ENCODE results near the gene ANKFY1.

The ANKFY1 gene

DNA sequence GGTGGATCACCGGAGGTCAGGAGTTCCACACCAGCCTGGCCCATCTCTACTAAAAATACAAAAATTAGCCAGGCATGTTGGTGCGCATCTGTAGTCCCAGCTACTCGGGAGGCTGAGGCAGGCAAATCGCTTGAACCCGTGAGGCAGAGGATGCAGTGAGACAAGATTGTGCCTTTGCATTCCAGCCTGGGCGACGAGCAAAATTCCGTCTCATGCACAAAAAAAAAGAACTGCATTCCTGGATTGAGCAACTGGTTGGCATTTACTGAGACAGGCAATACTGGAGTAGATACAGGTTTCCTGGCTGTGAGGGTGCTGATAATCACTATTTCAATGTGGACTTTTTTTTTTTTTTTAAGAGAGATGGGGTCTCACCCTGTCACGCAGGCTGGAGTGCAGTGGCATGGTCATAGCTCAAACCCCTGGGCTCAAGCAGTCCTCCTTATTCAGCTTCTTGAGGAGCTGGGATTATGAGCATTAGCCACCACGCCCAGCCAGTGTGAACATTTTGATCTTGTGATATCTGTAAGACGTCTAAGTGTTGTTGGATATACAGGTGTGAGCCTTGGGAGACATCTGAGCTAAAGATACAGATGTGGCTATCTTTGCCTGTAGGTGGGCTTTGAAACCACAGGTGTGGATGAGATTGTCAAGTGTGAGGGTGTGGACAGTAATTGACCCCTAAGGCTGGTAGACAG is 115.0 kb downstream of the ANKFY1 start:
- H3K9ac ChIP-seq (ENCODE audit: low read length), result no peak overlapping the region
- H3K79me1 ChIP-seq (ENCODE audit: low read length), result peaks cover 2% of the 10 kb centered on the region
- H4K91ac ChIP-seq (ENCODE audit: low read depth, low read length), result peak overlapping the region; percentile 19
- H2BK12ac ChIP-seq (ENCODE audit: low read length), result no peak overlapping the region
- no peak overlapping the region for H4K12ac ChIP-seq (ENCODE audit: low read depth, low read length)
- no peak overlapping the region for H3K4me2 ChIP-seq (ENCODE audit: low read length)
- no peak overlapping the region for H3K4me3 ChIP-seq (ENCODE audit: low read depth, low read length)
- H3K27me3 ChIP-seq (ENCODE audit: insufficient read depth, low read length), result no peaks in the 10 kb centered on the region
- no peaks in the 10 kb centered on the region for H3K36me3 ChIP-seq (ENCODE audit: control insufficient read depth in 1 of 2, insufficient read depth in 2 of 2, low read length in 2 of 2)
- no CpG with 5 or more reads among the region's 11 CpGs for WGBS (ENCODE audit: extremely low coverage, insufficient coverage, insufficient read length)
- no peak overlapping the region for H3K23ac ChIP-seq (ENCODE audit: low read length)
- no peak overlapping the region for H2AK5ac ChIP-seq (ENCODE audit: low read length)
- H3K4ac ChIP-seq (ENCODE audit: low read depth, low read length), result no peak overlapping the region
- H3K9me3 ChIP-seq (ENCODE audit: insufficient read depth, low read depth, low read length), result peaks cover 1% of the 10 kb centered on the region
- H3K4me1 ChIP-seq (ENCODE audit: control insufficient read depth in 1 of 2, insufficient read depth in 2 of 2, low read length in 2 of 2), result no peaks in the 10 kb centered on the region
- H3K14ac ChIP-seq (ENCODE audit: low read length), result no peak overlapping the region
- H2BK120ac ChIP-seq (ENCODE audit: insufficient read depth, low read length, poor library complexity), result no peak overlapping the region
- peak; percentile 85 to 97 for DNase-seq
- no peak overlapping the region for H3K27ac ChIP-seq (ENCODE audit: low read depth, low read length)
- peaks cover 1% of the 10 kb centered on the region for H3K79me2 ChIP-seq (ENCODE audit: control insufficient read depth, insufficient read depth, low read length, poor library complexity)
- no peak overlapping the region for H3K18ac ChIP-seq (ENCODE audit: low read length)
- H2BK5ac ChIP-seq (ENCODE audit: low read depth, low read length, poor library complexity), result no peak overlapping the region
- no peak overlapping the region for H2AFZ ChIP-seq (ENCODE audit: insufficient read depth, low read length, poor library complexity)
- H4K8ac ChIP-seq (ENCODE audit: low read depth, low read length), result no peak overlapping the region

DNA sequence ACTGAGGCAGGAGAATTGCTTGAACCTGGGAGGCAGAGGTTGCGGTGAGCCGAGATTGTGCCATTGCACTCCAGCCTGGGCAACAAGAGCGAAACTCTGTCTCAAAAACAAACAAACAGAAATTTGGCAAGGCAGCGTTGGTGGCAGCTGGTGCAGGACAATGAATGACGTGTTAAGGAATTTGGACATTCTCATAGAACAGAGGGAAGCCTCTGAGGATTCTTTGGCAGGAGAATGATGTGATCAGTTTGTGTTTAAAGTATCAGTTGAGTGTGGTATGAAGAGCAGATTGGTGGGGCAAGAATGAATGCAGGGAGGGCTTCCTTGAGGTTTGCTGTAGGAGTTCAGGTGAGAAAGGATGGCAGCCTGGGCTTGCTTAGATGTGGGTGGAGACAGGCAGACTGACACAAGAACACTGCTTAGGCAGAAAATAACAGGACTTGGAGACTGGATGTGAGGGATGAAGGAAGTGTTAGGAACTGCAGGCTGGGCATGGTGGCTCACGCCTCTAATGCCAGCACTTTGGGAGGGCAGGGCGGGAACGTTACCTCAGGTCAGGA is 115.9 kb downstream of the ANKFY1 start:
- Histone ChIP-seq H2AK5ac (ENCODE audit: low read length) (no peak overlapping the region), H2BK120ac (ENCODE audit: insufficient read depth, low read length, poor library complexity) (no peak overlapping the region), H3K27ac (ENCODE audit: low read depth, low read length) (no peak overlapping the region), H3K4ac (ENCODE audit: low read depth, low read length) (no peak overlapping the region), H3K4me1 (ENCODE audit: control insufficient read depth in 1 of 2, insufficient read depth in 2 of 2, low read length in 2 of 2) (no peaks in the 10 kb centered on the region), H3K14ac (ENCODE audit: low read length) (no peak overlapping the region), H4K8ac (ENCODE audit: low read depth, low read length) (peak overlapping the region; percentile 32), H2BK5ac (ENCODE audit: low read depth, low read length, poor library complexity) (no peak overlapping the region), H3K4me3 (ENCODE audit: low read depth, low read length) (no peak overlapping the region), H3K18ac (ENCODE audit: low read length) (peak overlapping the region; percentile 58), H2BK12ac (ENCODE audit: low read length) (no peak overlapping the region), H4K91ac (ENCODE audit: low read depth, low read length) (no peak overlapping the region), H3K4me2 (ENCODE audit: low read length) (no peak overlapping the region), H3K23ac (ENCODE audit: low read length) (no peak overlapping the region), H3K9me3 (ENCODE audit: insufficient read depth, low read depth, low read length) (no peaks in the 10 kb centered on the region), H4K12ac (ENCODE audit: low read depth, low read length) (no peak overlapping the region), H3K79me2 (ENCODE audit: control insufficient read depth, insufficient read depth, low read length, poor library complexity) (peaks cover 3% of the 10 kb centered on the region), H3K79me1 (ENCODE audit: low read length) (peaks cover 9% of the 10 kb centered on the region), H3K36me3 (ENCODE audit: control insufficient read depth in 1 of 2, insufficient read depth in 2 of 2, low read length in 2 of 2) (no peaks in the 10 kb centered on the region), H3K27me3 (ENCODE audit: insufficient read depth, low read length) (no peaks in the 10 kb centered on the region), H3K9ac (ENCODE audit: low read length) (no peak overlapping the region), H2AFZ (ENCODE audit: insufficient read depth, low read length, poor library complexity) (no peak overlapping the region)
- peak; percentile 64 to 94 for DNase-seq
- no CpG with 5 or more reads among the region's 8 CpGs for WGBS (ENCODE audit: extremely low coverage, insufficient coverage, insufficient read length)

- H3K9me3 ChIP-seq (ENCODE audit: insufficient read depth, low read depth, low read length), result no peaks in the 10 kb centered on the region
- no peak for DNase-seq
- H3K27ac ChIP-seq (ENCODE audit: low read depth, low read length), result no peak overlapping the region
- no peak overlapping the region for H3K23ac ChIP-seq (ENCODE audit: low read length)
- peaks cover 14% of the 10 kb centered on the region for H3K79me1 ChIP-seq (ENCODE audit: low read length)
- no peak overlapping the region for H3K14ac ChIP-seq (ENCODE audit: low read length)
- no peak overlapping the region for H4K91ac ChIP-seq (ENCODE audit: low read depth, low read length)
- no peak overlapping the region for H3K18ac ChIP-seq (ENCODE audit: low read length)
- H3K27me3 ChIP-seq (ENCODE audit: insufficient read depth, low read length), result no peaks in the 10 kb centered on the region
- no peak overlapping the region for H3K4me2 ChIP-seq (ENCODE audit: low read length)
- no peak overlapping the region for H4K12ac ChIP-seq (ENCODE audit: low read depth, low read length)
- no CpG with 5 or more reads among the region's 5 CpGs for WGBS (ENCODE audit: extremely low coverage, insufficient coverage, insufficient read length)
- no peak overlapping the region for H2AK5ac ChIP-seq (ENCODE audit: low read length)
- no peak overlapping the region for H3K9ac ChIP-seq (ENCODE audit: low read length)
- H4K8ac ChIP-seq (ENCODE audit: low read depth, low read length), result no peak overlapping the region
- H2BK120ac ChIP-seq (ENCODE audit: insufficient read depth, low read length, poor library complexity), result no peak overlapping the region
- no peak overlapping the region for H3K4me3 ChIP-seq (ENCODE audit: low read depth, low read length)
- peaks cover 0 to 2% of the 10 kb centered on the region in 2 experiments for H3K4me1 ChIP-seq (ENCODE audit: control insufficient read depth in 1 of 2, insufficient read depth in 2 of 2, low read length in 2 of 2)
- H3K4ac ChIP-seq (ENCODE audit: low read depth, low read length), result no peak overlapping the region
- no peak overlapping the region for H2AFZ ChIP-seq (ENCODE audit: insufficient read depth, low read length, poor library complexity)
- H2BK12ac ChIP-seq (ENCODE audit: low read length), result no peak overlapping the region
- H3K79me2 ChIP-seq (ENCODE audit: control insufficient read depth, insufficient read depth, low read length, poor library complexity), result peaks cover 10% of the 10 kb centered on the region
- no peak overlapping the region for H2BK5ac ChIP-seq (ENCODE audit: low read depth, low read length, poor library complexity)
- no peaks in the 10 kb centered on the region for H3K36me3 ChIP-seq (ENCODE audit: control insufficient read depth in 1 of 2, insufficient read depth in 2 of 2, low read length in 2 of 2)
Observed at GRCh38 chr17:4146641-4147040, 117.1 kb downstream of the ANKFY1 start.

GRCh38 chr17:4144422-4144747 is 119.4 kb downstream of the ANKFY1 start:
- H2BK120ac ChIP-seq (ENCODE audit: insufficient read depth, low read length, poor library complexity), result no peak overlapping the region

More at GRCh38 chr17:4144422-4144747, 119.4 kb downstream of the ANKFY1 start:
- peaks cover 10% of the 10 kb centered on the region for H3K79me2 ChIP-seq (ENCODE audit: control insufficient read depth, insufficient read depth, low read length, poor library complexity)
- H3K9me3 ChIP-seq (ENCODE audit: insufficient read depth, low read depth, low read length), result no peaks in the 10 kb centered on the region
- H2BK5ac ChIP-seq (ENCODE audit: low read depth, low read length, poor library complexity), result no peak overlapping the region
- H3K18ac ChIP-seq (ENCODE audit: low read length), result no peak overlapping the region
- H3K79me1 ChIP-seq (ENCODE audit: low read length), result peaks cover 14% of the 10 kb centered on the region
- no peak overlapping the region for H4K91ac ChIP-seq (ENCODE audit: low read depth, low read length)
- H3K9ac ChIP-seq (ENCODE audit: low read length), result no peak overlapping the region
- H3K4me3 ChIP-seq (ENCODE audit: low read depth, low read length), result no peak overlapping the region
- no peak overlapping the region for H3K23ac ChIP-seq (ENCODE audit: low read length)
- no peak overlapping the region for H3K4ac ChIP-seq (ENCODE audit: low read depth, low read length)
- H4K8ac ChIP-seq (ENCODE audit: low read depth, low read length), result no peak overlapping the region
- peak overlapping the region; percentile 86 for H3K27ac ChIP-seq (ENCODE audit: low read depth, low read length)
- no peak overlapping the region for H2AK5ac ChIP-seq (ENCODE audit: low read length)
- H3K14ac ChIP-seq (ENCODE audit: low read length), result no peak overlapping the region
- no CpG with 5 or more reads among the region's 3 CpGs for WGBS (ENCODE audit: extremely low coverage, insufficient coverage, insufficient read length)
- H3K4me1 ChIP-seq (ENCODE audit: control insufficient read depth in 1 of 2, insufficient read depth in 2 of 2, low read length in 2 of 2), result peaks cover 0 to 2% of the 10 kb centered on the region in 2 experiments
- no peak overlapping the region for H4K12ac ChIP-seq (ENCODE audit: low read depth, low read length)
- no peak overlapping the region for H2AFZ ChIP-seq (ENCODE audit: insufficient read depth, low read length, poor library complexity)
- DNase-seq, result no peak
- no peaks in the 10 kb centered on the region for H3K27me3 ChIP-seq (ENCODE audit: insufficient read depth, low read length)
- peak overlapping the region; percentile 85 for H3K4me2 ChIP-seq (ENCODE audit: low read length)
- no peak overlapping the region for H2BK12ac ChIP-seq (ENCODE audit: low read length)
- H3K36me3 ChIP-seq (ENCODE audit: control insufficient read depth in 1 of 2, insufficient read depth in 2 of 2, low read length in 2 of 2), result no peaks in the 10 kb centered on the region

Data from trophoblast cell (in vitro differentiated cells and primary cell).